ENCODE data around the gene R3HDM4. TPM values are rescaled to one million over a fixed set of nuclear protein-coding genes. Genes with fewer than 3 reads are reported as not detected.

R3HDM4 gene
- total and polyA plus RNA-seq, 9 of the 15 experiments (the other 6 are each of a cell fraction or from before 2014, with no cell fraction given): 3.2 to 154 (median 59.0) TPM

DNA sequence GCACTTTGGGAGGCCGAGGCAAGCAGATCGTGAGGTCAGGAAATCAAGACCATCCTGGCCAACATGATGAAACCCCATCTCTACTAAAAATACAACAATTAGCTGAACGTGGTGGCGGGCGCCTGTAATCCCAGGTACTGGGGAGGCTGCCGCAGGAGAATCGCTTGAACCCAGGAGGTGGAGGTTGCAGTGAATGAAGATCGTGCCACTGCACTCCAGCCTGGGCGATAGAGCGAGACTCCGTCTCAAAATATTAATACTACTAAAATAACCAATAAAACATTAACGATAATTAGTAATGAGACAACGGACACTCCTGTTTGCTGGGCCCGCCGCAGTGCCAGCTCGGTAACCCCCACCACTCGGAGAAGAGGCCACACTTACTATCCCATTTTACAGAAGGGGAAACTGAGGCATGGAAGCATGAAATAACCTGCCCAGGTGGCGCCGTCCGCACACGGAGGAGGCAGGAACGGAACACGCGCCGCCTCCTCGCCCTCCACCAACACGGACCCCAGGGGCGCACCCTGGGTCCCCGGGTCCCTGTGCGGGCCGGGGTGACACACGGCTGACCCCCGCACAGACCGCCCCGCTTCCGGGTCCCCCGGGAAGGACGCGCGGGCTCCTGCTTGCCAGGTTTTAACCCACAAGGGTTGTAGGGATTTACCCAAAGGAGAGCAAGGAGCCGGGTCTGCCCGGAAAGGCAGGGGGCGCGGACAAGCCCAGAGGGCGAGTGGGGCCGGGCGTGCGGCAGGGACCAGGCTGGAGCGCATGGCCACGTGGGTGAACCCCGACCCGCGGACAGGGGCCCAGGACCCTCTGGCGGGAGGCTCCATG lies 1.6 kb downstream of the R3HDM4 start (continued):
- TF ChIP-seq, protein P1, sequence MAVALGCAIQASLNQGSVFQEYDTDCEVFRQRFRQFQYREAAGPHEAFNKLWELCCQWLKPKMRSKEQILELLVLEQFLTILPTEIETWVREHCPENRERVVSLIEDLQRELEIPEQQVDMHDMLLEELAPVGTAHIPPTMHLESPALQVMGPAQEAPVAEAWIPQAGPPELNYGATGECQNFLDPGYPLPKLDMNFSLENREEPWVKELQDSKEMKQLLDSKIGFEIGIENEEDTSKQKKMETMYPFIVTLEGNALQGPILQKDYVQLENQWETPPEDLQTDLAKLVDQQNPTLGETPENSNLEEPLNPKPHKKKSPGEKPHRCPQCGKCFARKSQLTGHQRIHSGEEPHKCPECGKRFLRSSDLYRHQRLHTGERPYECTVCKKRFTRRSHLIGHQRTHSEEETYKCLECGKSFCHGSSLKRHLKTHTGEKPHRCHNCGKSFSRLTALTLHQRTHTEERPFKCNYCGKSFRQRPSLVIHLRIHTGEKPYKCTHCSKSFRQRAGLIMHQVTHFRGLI (CRISPR knock-in tag; IDR thresholded peaks at IDR 0.05): no peak
- TF ChIP-seq, protein P2, sequence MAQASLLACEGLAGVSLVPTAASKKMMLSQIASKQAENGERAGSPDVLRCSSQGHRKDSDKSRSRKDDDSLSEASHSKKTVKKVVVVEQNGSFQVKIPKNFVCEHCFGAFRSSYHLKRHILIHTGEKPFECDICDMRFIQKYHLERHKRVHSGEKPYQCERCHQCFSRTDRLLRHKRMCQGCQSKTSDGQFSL (CRISPR knock-in tag; IDR thresholded peaks at IDR 0.05): peak; percentile 89
- TF ChIP-seq, protein P2 (tag; IDR thresholded peaks at IDR 0.05): no peak
- no peak for TF ChIP-seq ZNF76 (CRISPR knock-in tag; IDR thresholded peaks at IDR 0.05; ENCODE audit: borderline replicate concordance)
- TF ChIP-seq ZNF239 (CRISPR knock-in tag; IDR thresholded peaks at IDR 0.05): no peak
- TF ChIP-seq ETV1 (tag; conservative IDR thresholded peaks at IDR 0.05; ENCODE audit: low read depth): no peak; the same call in 1 of the 2 replicates
- TF ChIP-seq TAF7 (tag; IDR thresholded peaks at IDR 0.05): no peak
- TF ChIP-seq ZNF586 (CRISPR knock-in tag; conservative IDR thresholded peaks at IDR 0.05): no peak
- TF ChIP-seq EHMT2 (IDR thresholded peaks at IDR 0.05): no peak
- TF ChIP-seq NCOA1 (IDR thresholded peaks at IDR 0.05; ENCODE audit: low read depth): no peak
- TF ChIP-seq MYBL2 (IDR thresholded peaks at IDR 0.05; ENCODE audit: low read depth): no peak
- no peak for TF ChIP-seq MYBL2 (CRISPR knock-in tag; IDR thresholded peaks at IDR 0.05; ENCODE audit: borderline replicate concordance)
- no peak for TF ChIP-seq YY1 (IDR thresholded peaks at IDR 0.05; ENCODE audit: borderline replicate concordance in 1 of 3, control insufficient read depth in 1 of 3, extremely low read depth in 1 of 3, insufficient read depth in 3 of 3, insufficient read length in 1 of 3, insufficient replicate concordance in 2 of 3, low read depth in 1 of 3, low read length in 2 of 3)
- TF ChIP-seq FOXJ3 (CRISPR knock-in tag; IDR thresholded peaks at IDR 0.05): no peak
- no peak for TF ChIP-seq HNRNPUL1 (IDR thresholded peaks at IDR 0.05; ENCODE audit: low read length)
- TF ChIP-seq, protein P3, sequence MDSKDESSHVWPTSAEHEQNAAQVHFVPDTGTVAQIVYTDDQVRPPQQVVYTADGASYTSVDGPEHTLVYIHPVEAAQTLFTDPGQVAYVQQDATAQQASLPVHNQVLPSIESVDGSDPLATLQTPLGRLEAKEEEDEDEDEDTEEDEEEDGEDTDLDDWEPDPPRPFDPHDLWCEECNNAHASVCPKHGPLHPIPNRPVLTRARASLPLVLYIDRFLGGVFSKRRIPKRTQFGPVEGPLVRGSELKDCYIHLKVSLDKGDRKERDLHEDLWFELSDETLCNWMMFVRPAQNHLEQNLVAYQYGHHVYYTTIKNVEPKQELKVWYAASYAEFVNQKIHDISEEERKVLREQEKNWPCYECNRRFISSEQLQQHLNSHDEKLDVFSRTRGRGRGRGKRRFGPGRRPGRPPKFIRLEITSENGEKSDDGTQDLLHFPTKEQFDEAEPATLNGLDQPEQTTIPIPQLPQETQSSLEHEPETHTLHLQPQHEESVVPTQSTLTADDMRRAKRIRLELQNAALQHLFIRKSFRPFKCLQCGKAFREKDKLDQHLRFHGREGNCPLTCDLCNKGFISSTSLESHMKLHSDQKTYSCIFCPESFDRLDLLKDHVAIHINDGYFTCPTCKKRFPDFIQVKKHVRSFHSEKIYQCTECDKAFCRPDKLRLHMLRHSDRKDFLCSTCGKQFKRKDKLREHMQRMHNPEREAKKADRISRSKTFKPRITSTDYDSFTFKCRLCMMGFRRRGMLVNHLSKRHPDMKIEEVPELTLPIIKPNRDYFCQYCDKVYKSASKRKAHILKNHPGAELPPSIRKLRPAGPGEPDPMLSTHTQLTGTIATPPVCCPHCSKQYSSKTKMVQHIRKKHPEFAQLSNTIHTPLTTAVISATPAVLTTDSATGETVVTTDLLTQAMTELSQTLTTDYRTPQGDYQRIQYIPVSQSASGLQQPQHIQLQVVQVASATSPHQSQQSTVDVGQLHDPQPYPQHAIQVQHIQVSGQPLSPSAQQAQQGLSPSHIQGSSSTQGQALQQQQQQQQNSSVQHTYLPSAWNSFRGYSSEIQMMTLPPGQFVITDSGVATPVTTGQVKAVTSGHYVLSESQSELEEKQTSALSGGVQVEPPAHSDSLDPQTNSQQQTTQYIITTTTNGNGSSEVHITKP (IDR thresholded peaks at IDR 0.05; ENCODE audit: partially characterized antibody): no peak
- TF ChIP-seq, protein P4, sequence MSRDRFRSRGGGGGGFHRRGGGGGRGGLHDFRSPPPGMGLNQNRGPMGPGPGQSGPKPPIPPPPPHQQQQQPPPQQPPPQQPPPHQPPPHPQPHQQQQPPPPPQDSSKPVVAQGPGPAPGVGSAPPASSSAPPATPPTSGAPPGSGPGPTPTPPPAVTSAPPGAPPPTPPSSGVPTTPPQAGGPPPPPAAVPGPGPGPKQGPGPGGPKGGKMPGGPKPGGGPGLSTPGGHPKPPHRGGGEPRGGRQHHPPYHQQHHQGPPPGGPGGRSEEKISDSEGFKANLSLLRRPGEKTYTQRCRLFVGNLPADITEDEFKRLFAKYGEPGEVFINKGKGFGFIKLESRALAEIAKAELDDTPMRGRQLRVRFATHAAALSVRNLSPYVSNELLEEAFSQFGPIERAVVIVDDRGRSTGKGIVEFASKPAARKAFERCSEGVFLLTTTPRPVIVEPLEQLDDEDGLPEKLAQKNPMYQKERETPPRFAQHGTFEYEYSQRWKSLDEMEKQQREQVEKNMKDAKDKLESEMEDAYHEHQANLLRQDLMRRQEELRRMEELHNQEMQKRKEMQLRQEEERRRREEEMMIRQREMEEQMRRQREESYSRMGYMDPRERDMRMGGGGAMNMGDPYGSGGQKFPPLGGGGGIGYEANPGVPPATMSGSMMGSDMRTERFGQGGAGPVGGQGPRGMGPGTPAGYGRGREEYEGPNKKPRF (IDR thresholded peaks at IDR 0.05; ENCODE audit: low read depth, low read length): no peak
- no peak for TF ChIP-seq NUFIP1 (IDR thresholded peaks at IDR 0.05; ENCODE audit: partially characterized antibody)
- TF ChIP-seq SMC3 (conservative IDR thresholded peaks at IDR 0.05; ENCODE audit: insufficient read depth, low read depth, low read length): no peak

Data from K562 (cell line).